Stimulated activated CD8-positive, alpha-beta memory T cell treated with anti-CD3 and anti-CD28 coated beads, Interleukin-2, amount 100 ng/mL, for 1 hour (primary cell): Measurements from ENCODE around the gene SMG6.
"Not testable (repeated sequence)": the region's sequence is repeated elsewhere in the genome, so short reads cannot be mapped to it uniquely, and the experiment has no call there.

Source experiments
- DNase-seq, 2 donors: peaks; one replicate each; pipeline ENCODE4 v3.0.0-alpha.2; 2020; ENCODE audit warnings: low read depth in 2 of 2

SMG6 gene

DNA sequence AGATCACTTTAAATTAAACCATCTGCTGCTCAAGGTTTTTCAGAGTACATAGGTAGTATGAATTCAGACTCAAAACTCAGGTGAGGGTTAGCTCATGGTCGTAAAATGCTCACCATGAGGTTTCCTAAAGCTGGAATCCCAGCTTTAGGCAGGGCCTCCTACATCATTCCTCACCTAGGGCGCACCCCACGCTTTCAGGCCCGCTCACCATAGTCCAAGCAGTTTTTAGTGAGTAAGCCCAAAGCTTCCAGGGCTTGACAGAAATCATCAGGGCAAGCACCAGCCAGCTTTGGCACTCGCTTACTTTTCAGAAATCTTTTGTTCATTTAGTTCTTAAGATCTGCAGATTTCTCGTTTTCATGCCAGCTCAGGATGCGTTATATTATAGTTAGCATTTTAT lies 158.9 kb downstream of the SMG6 start:
- no peak for DNase-seq

DNA sequence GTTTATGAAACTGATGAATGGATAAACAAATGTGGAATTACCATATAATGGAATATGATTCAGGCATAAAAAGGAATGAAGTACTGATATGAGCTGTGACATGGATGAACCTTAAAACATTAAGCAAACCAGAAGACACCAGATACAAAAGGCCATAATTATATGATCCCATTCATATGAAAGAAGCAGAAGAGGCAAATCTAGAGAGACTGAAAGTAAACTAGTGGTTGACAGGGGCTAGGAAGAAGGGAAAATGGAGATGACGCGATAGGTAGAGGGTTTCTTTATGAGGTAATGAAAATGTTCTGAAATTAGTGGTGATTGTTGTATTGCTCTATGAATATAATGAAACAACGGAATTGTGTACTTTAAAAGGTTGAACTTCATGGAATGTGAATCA lies 160.3 kb downstream of the SMG6 start:
- DNase-seq = no peak

DNA sequence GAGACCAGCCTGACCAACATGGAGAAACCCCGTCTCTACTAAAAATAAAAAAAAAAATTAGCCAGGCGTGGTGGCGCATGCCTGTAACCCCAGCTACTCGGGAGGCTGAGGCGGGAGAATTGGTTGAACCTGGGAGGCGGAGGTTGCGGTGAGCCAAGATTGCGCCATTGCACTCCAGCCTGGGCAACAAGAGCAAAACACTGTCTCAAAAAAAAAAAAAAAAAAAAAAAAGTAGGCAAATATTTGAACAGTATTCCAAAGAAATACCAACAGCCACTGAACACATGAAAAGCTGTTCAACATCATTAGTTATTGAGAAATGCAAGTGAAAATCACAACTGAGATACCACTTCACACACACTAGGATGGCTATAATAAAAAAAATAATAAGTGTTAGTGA lies 160.9 kb downstream of the SMG6 start:
- not testable (repeated sequence) for DNase-seq

DNA sequence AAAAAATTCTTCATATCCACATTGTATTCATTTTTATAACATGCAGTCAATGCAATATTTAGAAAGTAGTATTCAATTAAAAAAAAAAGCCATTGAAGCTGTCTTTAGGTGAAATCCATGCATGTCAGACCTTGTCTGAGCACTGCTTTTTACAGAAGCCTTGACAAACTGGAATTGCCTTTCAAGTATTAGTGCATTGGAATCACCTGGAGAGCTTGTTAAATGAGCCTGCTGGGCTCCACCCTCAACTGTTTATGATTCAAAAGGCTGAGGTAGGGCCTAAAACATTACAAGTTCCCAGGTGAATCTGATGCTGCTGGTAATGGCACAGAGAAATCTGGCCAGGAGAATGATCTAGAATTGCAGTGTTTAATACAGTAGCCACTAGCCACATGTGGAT lies 162.9 kb downstream of the SMG6 start:
- no peak for DNase-seq

DNA sequence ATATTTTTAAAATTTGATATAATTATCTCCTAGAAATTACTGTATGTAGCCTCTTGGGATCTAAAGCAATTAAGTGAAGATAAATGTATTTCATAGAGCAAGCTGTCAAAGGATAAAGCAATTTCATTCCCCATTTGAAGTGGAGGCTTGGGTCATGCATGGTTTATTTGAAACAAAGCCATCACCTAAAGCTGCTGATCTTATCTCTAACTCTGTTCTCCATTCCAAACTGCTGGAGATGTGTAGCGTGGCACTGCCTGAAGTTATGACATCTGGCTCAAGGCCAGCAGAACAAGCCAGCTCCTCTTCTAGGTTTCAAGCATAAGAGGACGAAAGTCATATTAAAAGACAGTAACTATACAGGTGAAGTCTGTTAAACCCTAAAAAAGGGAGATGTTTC lies 164.8 kb downstream of the SMG6 start:
- no peak for DNase-seq

DNA sequence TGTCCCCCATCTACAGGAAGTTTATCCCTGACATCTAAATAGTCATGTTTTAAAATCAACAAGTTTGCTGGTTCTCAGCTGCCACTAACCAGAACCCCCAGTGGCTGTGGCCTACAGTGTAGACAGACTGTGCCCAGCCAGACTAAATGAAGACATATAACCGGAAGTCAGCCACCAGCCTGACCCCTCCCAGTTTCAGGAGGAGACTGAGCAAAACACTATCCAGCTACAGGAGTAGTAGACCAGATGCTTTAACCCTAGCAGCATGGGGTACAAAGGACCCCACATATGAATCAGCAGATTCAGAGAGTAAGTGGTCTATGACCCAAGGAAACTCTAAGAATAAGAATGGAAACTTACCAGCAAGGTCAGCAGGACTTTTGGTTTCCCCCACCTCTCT lies 165.3 kb downstream of the SMG6 start:
- DNase-seq = no peak

DNA sequence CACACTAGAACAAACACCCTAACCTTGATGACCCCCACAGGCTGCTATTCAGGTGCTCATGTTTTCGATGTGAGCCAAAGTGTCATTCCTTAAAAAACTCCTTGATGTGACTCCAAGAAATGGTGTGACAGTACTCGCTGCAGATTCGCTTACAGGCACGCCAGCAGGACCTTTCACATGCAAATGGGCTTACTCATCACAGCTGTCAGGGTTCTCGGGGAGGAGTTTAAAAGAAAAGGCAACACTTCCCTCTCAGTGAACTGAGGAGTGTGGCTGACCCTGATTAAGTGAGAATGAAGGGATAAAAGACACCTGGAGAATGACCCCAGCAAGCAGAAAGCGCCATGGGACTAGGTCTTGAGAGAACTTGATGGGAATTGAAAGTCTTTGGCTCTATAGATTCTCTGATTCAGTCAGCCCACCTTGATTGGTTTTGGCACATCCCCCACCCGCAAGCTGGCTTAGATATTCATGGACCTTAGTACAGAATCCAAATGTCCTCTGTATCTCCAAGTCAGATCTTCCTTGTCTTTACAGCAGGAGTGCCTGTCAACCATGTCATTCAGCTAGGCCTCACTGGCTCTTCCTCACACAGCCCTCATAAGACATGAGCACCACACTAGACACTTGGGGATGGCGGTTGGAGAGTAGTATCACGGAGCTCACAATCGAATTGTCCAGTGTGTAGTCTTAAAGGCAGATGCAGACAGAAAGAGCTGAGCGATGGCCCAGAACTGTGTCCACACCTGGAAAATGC lies 166.1 kb downstream of the SMG6 start:
- DNase-seq = no peak

DNA sequence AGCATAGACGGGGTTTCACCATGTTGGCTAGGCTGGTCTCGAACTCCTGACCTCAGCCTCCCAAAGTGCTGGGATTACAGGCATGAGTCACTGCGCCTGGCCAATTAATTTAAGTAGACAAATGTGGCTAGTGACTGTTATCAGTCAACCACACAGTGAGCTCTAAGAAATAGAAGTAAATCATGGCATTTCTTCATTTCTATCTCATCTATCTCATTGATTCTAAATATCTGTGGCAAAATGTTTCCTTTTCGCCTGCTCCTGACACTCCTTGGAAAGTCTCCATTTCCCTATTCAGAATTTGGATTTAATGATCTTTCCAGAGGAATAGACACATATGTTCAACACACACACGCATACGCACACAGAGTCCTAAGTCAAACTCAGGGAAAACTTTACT lies 167.3 kb downstream of the SMG6 start:
- DNase-seq = no peak

DNA sequence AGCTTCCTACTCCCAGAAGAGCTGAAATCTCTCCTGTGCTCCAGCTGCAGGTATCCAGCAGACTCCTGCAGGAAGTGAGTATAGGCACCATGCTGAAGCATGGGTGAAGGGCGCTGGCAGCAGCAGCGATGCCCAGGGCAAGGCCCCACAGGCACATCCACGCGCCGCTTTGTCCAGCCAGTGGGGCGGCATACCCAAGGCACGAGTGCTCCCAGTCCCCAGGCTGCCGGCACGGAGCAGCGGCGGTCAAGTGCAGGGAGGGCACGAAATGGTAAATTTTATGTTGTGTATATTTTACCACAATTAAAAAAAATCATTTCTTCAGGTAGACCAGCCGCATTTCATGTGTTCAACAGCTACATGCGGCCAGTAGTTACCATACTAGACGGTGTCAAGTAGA lies 175.6 kb downstream of the SMG6 start:
- DNase-seq = no peak

DNA sequence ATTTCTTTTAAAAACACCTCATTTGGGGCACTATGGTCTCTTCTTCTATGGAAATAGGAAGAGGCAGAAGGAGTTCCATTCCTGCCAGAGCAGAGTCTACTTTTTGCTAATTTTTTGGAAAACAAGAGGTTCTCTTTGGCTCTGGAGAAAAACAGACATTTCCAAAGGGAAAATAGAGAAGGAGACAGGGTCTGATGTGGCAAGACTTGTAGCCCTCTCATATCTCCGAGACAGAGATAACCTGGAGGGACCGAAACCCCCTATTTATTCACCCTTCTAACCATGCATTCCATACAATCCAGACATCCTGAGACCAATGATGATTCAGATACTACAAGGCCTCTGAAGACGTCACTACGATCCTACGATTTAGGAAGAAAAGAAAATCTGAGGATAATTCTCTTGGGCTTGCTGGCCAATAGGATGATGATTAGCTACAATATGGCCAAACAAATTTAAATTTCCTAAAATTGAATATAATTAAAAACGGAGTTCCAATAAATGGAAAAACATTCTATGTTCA lies 178.5 kb downstream of the SMG6 start:
- DNase-seq = no peak

DNA sequence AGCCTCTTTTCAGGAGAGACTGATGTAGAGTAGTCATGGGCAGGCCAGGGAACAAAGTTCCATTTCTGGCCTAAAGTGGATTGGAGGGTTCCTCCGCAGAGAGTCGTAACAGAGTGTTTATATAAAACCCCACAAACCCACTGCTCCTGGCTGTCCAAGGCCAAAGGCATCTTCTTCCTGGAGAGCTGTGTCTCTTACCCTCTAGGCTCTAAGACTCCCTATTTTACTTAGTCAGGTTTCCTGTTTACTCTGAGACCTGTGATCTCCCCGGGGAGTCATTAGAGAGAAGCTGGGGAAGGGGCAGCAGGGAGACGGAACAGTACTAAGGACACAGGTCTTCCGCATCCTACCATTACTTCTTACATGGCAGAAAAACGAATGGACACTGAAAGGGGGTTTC lies 179.2 kb downstream of the SMG6 start:
- DNase-seq = no peak

DNA sequence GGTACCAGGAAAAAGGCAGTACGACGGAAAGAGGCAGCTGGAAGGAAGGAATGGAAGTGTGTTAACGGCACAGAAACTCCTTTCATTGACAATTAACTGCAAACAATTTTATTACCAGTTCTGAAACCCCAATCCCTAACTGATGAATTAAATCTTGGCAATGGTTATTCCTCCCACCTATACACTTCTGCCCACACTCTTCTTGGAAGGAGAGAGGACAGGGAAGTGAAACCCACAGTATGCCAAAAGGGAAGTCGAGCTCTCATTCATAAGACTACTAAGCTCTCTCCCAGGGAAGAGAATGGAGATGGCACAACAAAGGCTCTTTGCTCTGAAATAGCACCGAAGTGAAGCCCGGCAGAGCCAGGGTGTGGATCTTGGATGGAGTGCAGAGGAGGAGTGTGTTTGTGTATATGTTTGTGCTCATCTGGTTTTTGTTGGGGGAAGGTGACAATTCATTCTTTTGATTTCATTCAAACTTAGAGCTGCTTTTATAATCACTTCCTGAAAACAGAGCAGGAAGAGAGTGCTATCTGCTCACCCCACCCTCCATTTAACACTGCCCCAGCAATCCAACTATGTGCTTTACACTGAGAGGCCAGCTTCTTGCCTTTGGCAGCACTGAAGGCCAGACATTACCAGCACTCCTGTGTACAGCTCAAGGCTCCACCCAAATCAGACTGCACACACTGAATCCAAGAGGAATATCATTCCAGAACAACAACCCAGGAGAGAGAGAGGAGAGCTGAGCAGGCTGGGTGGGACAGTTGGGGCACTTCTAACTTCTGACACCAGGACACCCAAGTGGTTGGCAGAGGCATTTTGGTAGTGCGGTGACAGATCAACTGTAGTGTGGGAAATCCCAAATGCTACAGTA lies 180.0 kb downstream of the SMG6 start:
- no peak for DNase-seq

DNA sequence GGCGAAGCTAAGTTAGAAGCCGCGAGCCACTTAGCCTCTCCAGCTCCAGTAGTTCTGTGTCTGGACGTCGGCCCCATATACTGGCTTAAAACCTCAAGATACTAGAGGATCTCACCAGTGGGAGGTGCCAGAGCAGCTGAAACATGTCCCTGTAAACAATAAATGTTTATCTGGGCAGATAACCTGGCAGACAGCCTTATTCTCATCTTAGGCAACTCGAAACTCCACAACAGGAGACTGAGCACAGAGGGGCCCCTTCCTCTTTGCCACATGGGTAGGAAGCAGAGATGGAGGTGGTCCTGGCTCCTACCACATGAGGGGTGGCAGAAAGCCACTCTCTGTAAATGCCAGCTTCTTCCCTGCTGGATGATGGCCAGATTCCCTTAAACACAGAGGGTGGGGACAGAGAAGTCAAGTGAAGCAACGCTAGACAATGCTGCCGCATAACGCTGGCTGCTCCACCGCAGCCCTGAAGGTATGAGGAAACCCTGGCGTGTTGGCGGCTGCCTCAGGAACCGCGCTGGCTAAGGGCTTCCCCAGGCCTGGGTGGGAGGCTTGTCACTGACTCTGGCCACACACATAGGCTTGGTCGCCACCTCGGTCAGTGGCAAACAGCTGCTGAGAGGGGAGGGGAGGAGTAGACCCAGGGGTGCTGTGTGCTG lies 180.8 kb downstream of the SMG6 start:
- DNase-seq = no peak

DNA sequence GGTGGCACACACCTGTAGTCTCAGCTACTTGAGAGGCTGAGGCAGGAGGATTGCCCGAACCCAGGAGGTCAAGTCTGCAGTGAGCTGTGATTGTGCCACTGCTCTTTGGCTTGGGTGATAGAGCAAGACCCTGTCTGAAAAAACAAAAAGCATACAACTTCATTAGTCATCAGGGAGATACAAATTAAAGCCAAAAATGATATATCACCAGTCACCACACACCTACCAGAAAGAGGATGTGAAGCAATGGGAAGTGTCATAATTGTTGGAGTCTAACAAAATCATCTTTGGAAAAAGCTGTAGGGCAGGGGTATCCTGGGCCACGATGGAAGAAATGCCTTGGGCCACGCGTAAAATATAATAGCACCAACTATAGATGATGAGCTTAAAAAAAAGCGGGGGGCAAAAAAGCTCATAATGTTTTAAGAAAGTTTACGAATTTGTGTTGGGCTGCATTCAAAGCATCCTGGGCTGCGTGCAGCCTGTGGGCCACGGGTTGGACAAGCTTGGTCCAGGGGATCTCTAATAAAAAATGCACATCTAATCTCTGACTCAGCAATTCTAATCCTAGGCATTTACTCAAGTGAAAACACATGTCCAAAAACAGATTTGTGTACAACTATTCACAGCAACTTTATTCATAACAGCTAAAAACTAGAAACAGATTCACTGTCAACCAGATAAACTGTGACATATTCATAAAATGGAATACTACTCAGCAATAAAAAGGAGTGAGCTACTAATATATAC lies 182.8 kb downstream of the SMG6 start:
- no peak for DNase-seq

DNA sequence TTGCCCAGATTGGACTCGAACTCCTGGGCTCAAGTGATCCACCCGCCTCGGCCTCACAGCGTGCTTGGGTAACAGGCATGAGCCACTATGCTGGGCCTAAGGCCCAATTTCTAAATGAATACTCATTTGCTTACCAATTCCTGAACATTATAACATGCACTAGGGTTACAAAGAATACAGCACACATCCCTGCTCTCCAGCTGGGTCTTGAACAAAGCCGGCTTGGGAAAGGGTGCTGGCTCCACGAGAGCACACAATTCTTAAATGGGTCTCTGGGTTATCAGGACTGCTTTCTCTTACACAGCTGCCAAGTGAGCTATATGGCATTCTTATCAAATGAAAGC lies 190.3 kb downstream of the SMG6 start:
- DNase-seq = no peak

DNA sequence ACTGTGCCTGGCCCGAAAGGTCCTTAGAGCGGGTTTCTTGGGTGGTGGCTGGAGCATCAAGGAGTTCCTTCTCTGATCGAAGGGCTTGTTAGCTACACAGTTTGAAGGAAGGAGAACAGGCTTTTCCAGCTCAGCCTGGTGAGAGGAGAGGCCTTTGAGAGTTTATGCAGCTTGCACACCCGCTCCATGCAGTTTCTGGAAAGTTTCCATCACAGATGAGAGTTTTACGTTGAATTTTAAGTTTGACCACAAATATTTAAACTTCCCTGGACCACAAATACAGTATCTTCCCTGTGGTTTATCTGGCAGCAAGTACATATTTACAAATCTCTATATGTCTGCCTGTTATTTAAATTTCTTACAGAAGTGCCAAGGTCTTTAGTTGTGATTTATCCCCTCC lies 191.9 kb downstream of the SMG6 start:
- DNase-seq = no peak

DNA sequence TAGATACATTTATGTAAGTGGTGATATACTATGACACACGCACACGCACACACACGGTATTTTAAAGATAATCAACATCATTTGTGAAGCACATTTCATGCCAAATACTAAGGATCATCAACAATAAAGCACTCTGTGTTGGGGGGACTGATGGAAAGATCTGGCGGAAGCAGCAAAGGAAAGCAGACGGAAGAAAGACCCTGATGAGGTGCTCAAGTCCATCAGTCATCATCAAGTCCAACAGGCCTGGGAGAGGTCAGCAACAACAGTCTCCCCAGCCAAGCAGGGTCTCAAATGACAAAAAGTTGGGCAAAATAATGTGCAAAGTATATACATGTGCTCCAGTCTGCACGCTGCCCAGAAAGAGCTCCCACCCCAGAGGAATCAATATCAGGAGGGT lies 193.1 kb downstream of the SMG6 start:
- DNase-seq = no peak

DNA sequence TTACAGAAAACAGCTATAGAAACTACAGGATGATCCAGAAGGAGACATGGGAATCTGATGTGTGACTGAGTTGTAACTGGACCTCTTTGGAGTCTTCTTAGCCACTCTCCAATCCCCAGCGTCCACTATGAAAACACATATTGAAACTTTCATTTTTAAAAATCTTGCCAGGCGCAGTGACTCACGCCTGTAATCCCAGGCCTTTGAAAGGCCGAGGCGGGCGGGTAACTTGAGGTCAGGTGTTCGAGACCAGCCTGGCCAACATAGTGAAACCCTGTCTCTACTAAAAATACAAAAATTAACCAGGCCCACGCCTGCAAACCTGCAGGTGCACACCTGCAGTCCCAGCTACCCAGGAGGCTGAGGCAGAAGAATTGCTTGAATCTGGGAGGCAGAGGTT lies 195.4 kb downstream of the SMG6 start:
- no peak for DNase-seq

DNA sequence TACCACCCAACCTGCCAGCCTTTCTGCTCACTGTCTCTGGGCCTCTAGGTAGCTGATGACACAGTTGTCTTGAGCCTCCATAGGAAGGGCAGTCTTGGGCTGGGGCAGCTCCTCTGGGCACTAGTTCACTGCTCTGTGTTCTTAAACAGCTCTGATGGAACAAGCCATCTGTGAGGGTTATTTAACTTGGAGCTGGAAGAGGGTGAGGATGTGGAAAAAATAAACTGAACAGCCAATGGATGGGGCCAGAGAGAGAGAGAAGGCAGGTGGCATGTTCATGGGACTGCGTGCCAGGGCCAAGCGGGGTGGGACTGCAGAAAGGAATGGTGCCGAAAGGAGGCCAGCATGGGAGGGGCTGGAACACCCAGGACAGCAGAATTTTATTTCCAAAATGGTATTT lies 196.1 kb downstream of the SMG6 start:
- no peak for DNase-seq

DNA sequence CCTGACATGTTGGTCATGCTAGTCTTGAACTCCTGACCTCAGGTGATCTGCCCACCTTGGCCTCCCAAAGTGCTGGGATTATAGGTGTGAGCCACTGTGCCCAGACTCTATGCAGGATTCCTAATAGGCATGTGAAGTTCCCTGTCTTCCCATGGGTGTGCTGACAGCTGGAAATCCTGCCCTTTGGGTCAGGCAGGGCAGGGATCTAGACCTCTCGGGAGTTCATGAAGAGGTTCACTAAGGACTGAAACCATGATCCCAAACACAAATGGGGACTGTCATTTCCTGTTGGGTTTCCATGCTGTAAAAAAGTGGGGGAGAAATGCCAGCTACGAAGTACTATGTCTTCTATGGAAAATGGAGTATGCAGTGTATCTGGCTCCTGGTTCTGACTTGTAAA lies 196.5 kb downstream of the SMG6 start:
- no peak for DNase-seq

DNA sequence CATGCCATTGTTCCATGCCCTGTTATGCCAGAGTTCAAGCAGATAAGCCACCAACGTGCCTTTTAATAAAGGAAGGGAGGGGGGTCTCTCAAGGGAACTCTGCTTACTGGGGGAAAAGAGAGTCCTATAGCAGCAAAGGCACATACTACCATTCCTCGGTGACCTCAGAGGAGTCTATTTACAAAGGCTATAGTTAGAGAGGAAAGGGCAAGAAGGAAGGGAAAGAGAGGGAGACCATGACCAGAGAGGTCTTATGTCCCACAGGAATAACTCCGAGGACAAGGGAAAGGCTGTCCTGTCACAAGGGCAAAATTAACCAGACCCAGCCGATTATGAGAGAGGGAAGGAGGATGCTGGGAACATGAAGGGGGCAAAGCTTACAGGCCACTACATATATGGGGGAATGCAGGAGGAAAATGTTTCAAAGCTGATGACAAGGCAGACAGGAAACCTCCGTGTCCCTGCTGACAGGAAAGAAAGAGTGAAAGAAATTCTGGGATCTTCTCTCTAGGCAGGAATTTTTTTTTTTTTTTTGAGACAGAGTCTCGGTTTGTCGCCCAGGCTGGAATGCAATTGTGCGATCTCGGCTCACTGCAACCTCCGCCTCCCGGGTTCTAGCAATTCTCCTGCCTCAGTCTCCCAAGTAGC lies 197.2 kb downstream of the SMG6 start:
- DNase-seq = no peak
